DOHH2 (cell line): Measurements from ENCODE around the gene RGS17.

Experiments used
- H3F3A ChIP-seq: fragments of 200-600 bp; sonication (generic), shearing (Covaris generic); 2 replicates; pipeline ENCODE4 v1.6.0; 2016; ENCODE audit warnings: antibody characterized with exemption, mild to moderate bottlenecking; ENCODE audit not compliant: control insufficient read depth, insufficient read depth
- H3K27ac ChIP-seq: fragments of 200-600 bp; sonication (generic); 2 replicates; pipeline ENCODE4 v1.5.1; 2014; ENCODE audit warnings: low read depth, mild to moderate bottlenecking, low read length, moderate library complexity
- H3K27me3 ChIP-seq: fragments of 200-600 bp; sonication (generic); 2 replicates; pipeline ENCODE4 v1.6.1; 2014; ENCODE audit warnings: mild to moderate bottlenecking, low read length, mixed read lengths; ENCODE audit not compliant: control insufficient read depth
- H3K36me3 ChIP-seq: fragments of 200-600 bp; sonication (generic); 2 replicates; pipeline ENCODE4 v1.6.1; 2014; ENCODE audit warnings: mild to moderate bottlenecking, low read length, moderate library complexity, mixed read lengths; ENCODE audit not compliant: control insufficient read depth
- H3K4me1 ChIP-seq: fragments of 200-600 bp; sonication (generic); 2 replicates; pipeline ENCODE4 v1.6.1; 2014; ENCODE audit warnings: mild to moderate bottlenecking, low read length, mixed read lengths; ENCODE audit not compliant: control insufficient read depth
- H3K4me2 ChIP-seq: fragments of 200-600 bp; sonication (generic); 2 replicates; pipeline ENCODE4 v1.6.0; 2014; ENCODE audit warnings: mild to moderate bottlenecking, low read length, moderate library complexity
- H3K4me3 ChIP-seq: fragments of 200-600 bp; sonication (generic); 2 replicates; pipeline ENCODE4 v1.5.1; 2014; ENCODE audit warnings: mild to moderate bottlenecking, low read length, mixed read lengths
- H3K79me2 ChIP-seq: fragments of 200-600 bp; sonication (generic); 2 replicates; pipeline ENCODE4 v1.6.1; 2014; ENCODE audit warnings: mild to moderate bottlenecking, low read length, mixed read lengths; ENCODE audit not compliant: control insufficient read depth
- H3K9me2 ChIP-seq: fragments of 200-600 bp; sonication (generic); replicated peaks from 2 replicates; pipeline ENCODE4 v1.6.1; 2014; ENCODE audit warnings: mild to moderate bottlenecking, low read length, mixed read lengths; ENCODE audit not compliant: control insufficient read depth
- H3K9me3 ChIP-seq: fragments of 200-600 bp; sonication (generic); 2 replicates; pipeline ENCODE4 v1.6.1; 2014; ENCODE audit warnings: antibody characterized with exemption, low read length, mixed read lengths; ENCODE audit not compliant: control insufficient read depth, insufficient read depth
- H4K20me1 ChIP-seq: fragments of 200-600 bp; sonication (generic); 2 replicates; pipeline ENCODE4 v1.6.0; 2014; ENCODE audit warnings: low read depth, mild to moderate bottlenecking, antibody characterized with exemption, low read length, moderate library complexity; ENCODE audit not compliant: control insufficient read depth, insufficient read depth
- EZH2phosphoT487 ChIP-seq: fragments of 200-600 bp; sonication (generic); IDR thresholded peaks from 2 replicates; pipeline ENCODE4 v1.6.1; 2017; ENCODE audit warnings: borderline replicate concordance, mild to moderate bottlenecking, antibody characterized with exemption, low read length, moderate library complexity, mixed read lengths
- TF ChIP-seq, protein P1 (sequence below): fragments of 200-600 bp; sonication (generic); IDR thresholded peaks from one replicate; pipeline ENCODE4 v1.5.1; 2014; ENCODE audit warnings: antibody characterized with exemption, mild to moderate bottlenecking, low read depth, low read length; ENCODE audit not compliant: poor library complexity, severe bottlenecking

Gene RGS17

DNA sequence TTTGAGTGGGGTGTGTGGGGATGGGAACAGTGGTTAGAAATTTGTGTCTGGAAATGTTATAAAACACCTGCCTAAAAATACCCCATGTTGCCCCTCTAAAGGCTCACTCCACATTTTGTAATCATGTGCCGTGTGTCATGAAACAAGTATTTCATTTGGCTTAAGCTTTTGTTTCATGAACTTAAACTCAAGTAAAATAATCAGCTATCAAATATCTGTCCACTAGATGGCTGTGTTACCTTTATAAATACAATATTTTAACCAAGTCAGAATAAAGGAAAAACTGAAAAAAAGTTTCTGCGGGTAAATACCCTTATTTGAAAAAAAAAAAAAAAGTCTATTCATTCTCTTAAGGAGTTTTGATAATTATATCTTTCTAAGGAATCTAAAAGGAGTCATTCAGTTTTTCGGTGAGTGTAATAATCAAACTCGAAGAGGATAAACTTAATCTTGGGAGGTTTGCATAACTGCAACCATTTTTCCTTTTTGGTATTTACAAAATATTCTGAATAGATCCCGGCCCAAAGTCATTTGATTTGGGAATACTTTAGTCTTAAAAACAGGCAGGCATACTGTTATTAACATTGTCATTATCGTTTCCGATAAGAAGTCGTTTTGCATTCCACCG is 98.7 kb downstream of the RGS17 start:
- H3K36me3 ChIP-seq, result no peaks in the 10 kb centered on the region
- H3K4me2 ChIP-seq, result no peak overlapping the region
- no peak overlapping the region for H3K27ac ChIP-seq
- H3K4me3 ChIP-seq, result no peak overlapping the region
- H4K20me1 ChIP-seq, result no peaks in the 10 kb centered on the region
- no peaks in the 10 kb centered on the region for H3K9me2 ChIP-seq
- no peaks in the 10 kb centered on the region for H3K4me1 ChIP-seq
- H3K79me2 ChIP-seq, result no peaks in the 10 kb centered on the region
- no peaks in the 10 kb centered on the region for H3F3A ChIP-seq
- no peaks in the 10 kb centered on the region for H3K9me3 ChIP-seq
- no peak for TF ChIP-seq EZH2phosphoT487
- TF ChIP-seq, protein P1, sequence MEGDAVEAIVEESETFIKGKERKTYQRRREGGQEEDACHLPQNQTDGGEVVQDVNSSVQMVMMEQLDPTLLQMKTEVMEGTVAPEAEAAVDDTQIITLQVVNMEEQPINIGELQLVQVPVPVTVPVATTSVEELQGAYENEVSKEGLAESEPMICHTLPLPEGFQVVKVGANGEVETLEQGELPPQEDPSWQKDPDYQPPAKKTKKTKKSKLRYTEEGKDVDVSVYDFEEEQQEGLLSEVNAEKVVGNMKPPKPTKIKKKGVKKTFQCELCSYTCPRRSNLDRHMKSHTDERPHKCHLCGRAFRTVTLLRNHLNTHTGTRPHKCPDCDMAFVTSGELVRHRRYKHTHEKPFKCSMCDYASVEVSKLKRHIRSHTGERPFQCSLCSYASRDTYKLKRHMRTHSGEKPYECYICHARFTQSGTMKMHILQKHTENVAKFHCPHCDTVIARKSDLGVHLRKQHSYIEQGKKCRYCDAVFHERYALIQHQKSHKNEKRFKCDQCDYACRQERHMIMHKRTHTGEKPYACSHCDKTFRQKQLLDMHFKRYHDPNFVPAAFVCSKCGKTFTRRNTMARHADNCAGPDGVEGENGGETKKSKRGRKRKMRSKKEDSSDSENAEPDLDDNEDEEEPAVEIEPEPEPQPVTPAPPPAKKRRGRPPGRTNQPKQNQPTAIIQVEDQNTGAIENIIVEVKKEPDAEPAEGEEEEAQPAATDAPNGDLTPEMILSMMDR, result peak; percentile 54
- peaks cover 5% of the 10 kb centered on the region; the same call in 1 of the 2 replicates for H3K27me3 ChIP-seq

DNA sequence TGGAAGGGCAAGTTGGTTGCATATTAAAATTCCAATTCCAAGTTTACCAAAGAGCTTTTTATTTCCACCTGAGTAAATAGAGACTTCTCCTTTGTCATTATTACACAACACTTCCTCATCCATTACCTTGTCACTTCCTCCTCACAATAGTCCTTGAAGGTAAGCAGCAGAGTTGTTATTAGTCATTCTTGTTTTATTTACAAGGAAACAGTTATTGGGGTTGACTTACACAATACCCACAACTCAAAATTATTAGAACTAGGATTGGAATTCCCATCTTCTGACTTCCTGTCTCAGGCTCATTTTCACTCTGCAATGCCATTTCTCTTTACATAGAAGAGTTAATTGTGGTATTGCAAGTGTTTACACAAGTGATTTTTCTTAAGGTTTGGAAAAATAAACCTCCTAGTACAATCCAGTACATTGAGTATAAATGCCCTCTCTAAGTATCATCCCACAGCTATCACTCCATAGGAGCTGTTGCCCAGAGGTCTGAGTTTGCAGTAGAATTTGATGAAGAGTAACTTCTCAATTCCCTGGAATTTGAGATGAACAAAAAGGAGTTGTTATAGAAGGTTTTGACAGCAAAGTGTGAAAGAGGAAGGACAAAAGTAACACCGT is 99.6 kb downstream of the RGS17 start:
- Histone ChIP-seq H3K9me3 (no peaks in the 10 kb centered on the region), H3K9me2 (no peaks in the 10 kb centered on the region), H3K36me3 (no peaks in the 10 kb centered on the region), H3K4me1 (no peaks in the 10 kb centered on the region), H3K79me2 (no peaks in the 10 kb centered on the region), H3K27me3 (peaks cover 5% of the 10 kb centered on the region; the same call in 1 of the 2 replicates), H3K27ac (no peak overlapping the region), H4K20me1 (no peaks in the 10 kb centered on the region), H3F3A (no peaks in the 10 kb centered on the region), H3K4me2 (no peak overlapping the region), H3K4me3 (no peak overlapping the region)
- no peak for TF ChIP-seq EZH2phosphoT487
- TF ChIP-seq, protein P1, result no peak

DNA sequence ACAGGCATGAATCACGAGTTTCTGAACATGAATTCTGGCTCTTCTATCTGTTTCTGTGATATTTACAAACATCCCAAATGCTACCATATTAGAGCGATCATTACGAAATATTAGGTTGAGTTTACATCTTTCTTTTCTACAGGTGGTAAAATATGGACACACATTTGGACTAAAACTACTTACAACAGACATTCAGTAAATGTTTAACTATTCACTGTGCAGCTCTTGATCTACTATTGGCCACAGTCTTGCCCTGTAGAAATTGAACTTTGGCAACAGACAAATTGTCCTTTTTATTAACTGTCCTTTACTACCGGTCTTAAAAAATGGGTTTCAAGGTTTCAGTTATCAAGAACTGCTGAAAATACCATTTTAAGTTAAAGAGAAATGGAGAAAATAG is 102.1 kb downstream of the RGS17 start:
- no peak overlapping the region for H3K4me3 ChIP-seq
- TF ChIP-seq EZH2phosphoT487, result no peak
- TF ChIP-seq, protein P1, result no peak
- H3K4me1 ChIP-seq, result no peaks in the 10 kb centered on the region
- no peaks in the 10 kb centered on the region for H3K9me2 ChIP-seq
- H3K27me3 ChIP-seq, result peaks cover 15% of the 10 kb centered on the region; the same call in 1 of the 2 replicates
- no peaks in the 10 kb centered on the region for H3K79me2 ChIP-seq
- H3K36me3 ChIP-seq, result no peaks in the 10 kb centered on the region
- H3K9me3 ChIP-seq, result no peaks in the 10 kb centered on the region
- H3K27ac ChIP-seq, result no peak overlapping the region
- no peaks in the 10 kb centered on the region for H3F3A ChIP-seq
- no peaks in the 10 kb centered on the region for H4K20me1 ChIP-seq
- H3K4me2 ChIP-seq, result no peak overlapping the region
